Effector CD8-positive, alpha-beta T cell (primary cell): ENCODE results near the gene AGPAT3.

ENCODE experiments used
- DNase-seq: peaks from one replicate; lab custom pipeline; 2025; lab: John Stamatoyannopoulos, UW

AGPAT3 gene

GRCh38 chr21:43864313-43864961 is 586 bp upstream of the AGPAT3 start:
- no peak for DNase-seq

- DNase-seq: peak; percentile 21
These were observed 677 bp downstream of the AGPAT3 start for GRCh38 chr21:43865540-43866259.

GRCh38 chr21:43866260-43866629 is 1.2 kb downstream of the AGPAT3 start:
- DNase-seq: no peak

DNA sequence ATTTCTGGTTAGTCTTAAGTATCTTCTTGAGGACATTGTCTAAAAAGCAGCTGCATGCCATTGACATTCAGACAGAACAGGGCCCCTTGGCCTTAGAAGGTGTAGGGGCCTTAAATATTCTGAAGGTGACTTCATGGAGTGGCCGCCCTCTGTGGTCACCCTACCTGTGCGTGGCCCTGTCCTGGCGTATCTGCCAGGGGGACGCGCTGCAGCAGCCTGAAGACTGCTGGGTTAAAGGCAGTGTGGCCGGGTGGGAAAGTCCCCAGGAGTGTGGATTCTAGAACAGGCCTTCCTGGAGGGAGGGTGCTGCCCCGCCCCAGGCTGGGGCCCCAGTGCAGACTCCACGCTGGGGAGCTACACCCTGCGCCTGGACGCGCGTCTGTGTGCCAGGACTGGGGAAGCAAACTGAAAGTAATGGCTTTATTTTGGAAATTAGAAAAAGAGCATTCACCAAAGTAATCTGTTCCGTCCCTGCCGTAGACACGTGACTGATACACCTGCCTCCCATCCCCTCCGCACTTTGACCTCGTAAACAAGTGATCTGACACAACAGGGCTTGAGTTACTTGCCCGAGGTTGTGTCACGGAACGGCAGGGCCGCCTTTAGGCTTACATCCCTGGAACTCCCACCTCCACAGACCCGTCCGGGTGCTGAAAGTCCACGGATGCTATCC is 1.8 kb downstream of the AGPAT3 start:
- DNase-seq: no peak

DNA sequence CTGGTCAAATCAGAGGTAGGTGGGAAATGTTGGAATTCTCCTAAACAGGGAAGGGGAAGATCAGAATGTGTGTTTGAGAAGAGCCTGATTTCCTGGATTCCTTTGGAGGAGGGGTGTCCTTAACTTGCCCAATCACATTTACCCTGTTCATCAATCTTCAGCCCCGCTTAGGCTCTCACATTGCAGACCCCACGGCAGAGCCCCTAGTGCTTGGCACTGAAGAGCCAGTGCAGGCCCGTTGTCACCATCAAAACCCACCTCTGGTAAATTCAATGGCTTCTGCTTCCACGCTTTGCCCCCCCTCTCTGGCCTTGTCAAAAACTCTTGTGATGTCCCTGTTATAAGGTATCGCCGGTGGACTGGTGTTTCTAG is 2.3 kb downstream of the AGPAT3 start:
- DNase-seq: no peak

- DNase-seq: no peak
These were observed 2.9 kb downstream of the AGPAT3 start for GRCh38 chr21:43867948-43868347.

- DNase-seq: no peak
These were observed 3.4 kb downstream of the AGPAT3 start for GRCh38 chr21:43868461-43868860.

- no peak for DNase-seq
These were observed 4.7 kb downstream of the AGPAT3 start for GRCh38 chr21:43869486-43870325.

GRCh38 chr21:43871487-43871886 is 6.5 kb downstream of the AGPAT3 start:
- DNase-seq: no peak

- DNase-seq: no peak
These were observed 7.6 kb downstream of the AGPAT3 start for GRCh38 chr21:43872531-43873197.

GRCh38 chr21:43873673-43874072 is 8.7 kb downstream of the AGPAT3 start:
- no peak for DNase-seq

- DNase-seq: no peak
These were observed 9.2 kb downstream of the AGPAT3 start for GRCh38 chr21:43874085-43874805.

GRCh38 chr21:43876605-43877004 is 11.6 kb downstream of the AGPAT3 start:
- DNase-seq: no peak

DNA sequence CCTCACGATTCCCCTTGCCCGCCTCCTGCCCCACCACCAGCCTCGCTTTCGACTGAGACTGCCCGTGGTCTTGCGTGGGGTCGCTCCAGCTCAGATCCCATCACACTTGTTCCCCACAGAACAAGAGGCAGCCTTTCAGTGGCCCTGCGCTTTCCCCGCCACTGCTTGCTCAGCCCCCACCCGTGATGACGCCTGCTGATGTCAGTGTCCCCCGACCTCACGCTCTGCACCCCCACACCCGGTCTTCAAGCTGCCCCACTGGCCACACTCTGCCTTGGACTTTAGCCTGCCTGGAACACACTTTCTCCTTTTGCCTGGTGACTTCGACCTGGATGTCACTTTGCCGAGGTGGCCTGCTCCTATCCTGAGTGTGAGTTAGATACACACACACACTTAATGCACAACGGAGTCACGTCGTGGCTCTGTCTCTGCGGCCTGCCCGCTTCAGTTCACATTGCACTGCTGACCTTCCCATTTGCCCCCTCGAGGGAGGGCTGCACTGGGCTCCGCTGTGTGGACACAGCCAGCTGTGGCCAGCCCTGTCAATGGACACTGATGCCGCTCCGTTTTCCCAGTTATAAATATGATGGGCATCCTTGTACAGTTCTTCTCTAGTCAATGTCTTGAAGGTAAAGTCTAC is 13.0 kb downstream of the AGPAT3 start:
- no peak for DNase-seq

- no peak for DNase-seq
These were observed 14.5 kb downstream of the AGPAT3 start for GRCh38 chr21:43879348-43880110.

DNA sequence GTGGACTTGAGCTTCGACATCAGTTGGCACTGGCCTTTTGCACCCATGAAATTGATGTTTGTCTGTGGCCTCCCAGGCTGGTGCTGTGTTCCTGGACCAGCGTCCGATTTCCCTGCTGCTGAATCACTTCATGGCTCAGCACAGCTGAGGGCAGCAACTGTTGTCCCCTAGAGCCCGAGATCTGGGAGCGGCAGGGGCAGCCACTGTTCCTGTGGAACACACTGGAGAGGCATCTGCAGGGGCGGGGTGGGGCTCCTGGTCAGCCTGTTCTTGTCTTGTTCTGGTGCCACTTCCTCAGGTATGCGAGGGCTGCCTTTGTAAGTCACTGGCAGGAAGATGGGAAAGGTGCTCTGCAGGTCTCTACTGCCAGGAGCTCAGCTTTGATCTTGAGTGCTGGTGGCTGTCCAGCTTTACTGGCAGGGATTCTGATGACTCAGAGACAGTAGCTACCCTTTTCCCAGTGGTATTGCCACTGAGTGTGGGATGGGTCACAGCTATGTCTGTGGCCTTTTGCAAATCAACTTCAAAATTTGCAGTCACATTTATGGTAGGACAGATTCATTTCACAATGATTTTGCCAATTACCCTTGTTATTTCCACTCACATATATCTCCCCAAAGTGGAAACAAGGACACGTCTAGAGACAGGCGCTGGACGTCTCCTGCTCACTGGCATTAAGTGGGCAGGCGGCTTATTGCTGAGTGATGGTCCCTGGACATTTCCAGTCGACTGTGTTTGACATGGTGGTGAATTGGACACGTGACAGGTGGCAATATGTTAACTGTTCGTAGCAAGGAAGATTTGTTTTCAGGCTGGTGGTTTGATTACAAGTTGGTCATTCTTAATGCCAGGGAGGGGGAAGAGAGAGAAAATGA is 15.3 kb downstream of the AGPAT3 start:
- DNase-seq: no peak

GRCh38 chr21:43881283-43881682 is 16.3 kb downstream of the AGPAT3 start:
- DNase-seq: no peak

- DNase-seq: no peak
These were observed 16.9 kb downstream of the AGPAT3 start for GRCh38 chr21:43881935-43882334.
